Kidney epithelial cell (primary cell): Measurements from ENCODE around the gene YJU2. TPM values are rescaled to one million over a fixed set of nuclear protein-coding genes. Genes with fewer than 3 reads are reported as not detected.
"Not testable (repeated sequence)": the region's sequence is repeated elsewhere in the genome, so short reads cannot be mapped to it uniquely, and the experiment has no call there.

Experiments used
- DNase-seq: peaks from one replicate; pipeline ENCODE4 v3.0.0-alpha.2; 2010; ENCODE audit warnings: low read depth
- H3K27me3 ChIP-seq: 2 replicates; pipeline ENCODE4 v1.6.0; 2011; ENCODE audit warnings: low read length; ENCODE audit not compliant: control insufficient read depth, insufficient read depth
- H3K36me3 ChIP-seq: 2 replicates; pipeline ENCODE4 v1.5.1; 2011; ENCODE audit warnings: low read length; ENCODE audit not compliant: control insufficient read depth, insufficient read depth
- H3K4me3 ChIP-seq: 2 replicates; pipeline ENCODE4 v1.5.1; 2011; ENCODE audit warnings: low read depth, mild to moderate bottlenecking, control low read depth, low read length
- CTCF ChIP-seq: IDR thresholded peaks from 2 replicates; pipeline ENCODE4 v1.5.1; 2011; ENCODE audit warnings: mild to moderate bottlenecking, moderate library complexity, low read length, control low read depth, inconsistent platforms; ENCODE audit not compliant: insufficient read depth, poor library complexity, severe bottlenecking
- total RNA-seq: library from RNA; depleted of rRNA; stranded (reverse); fragments of >200 nt; gene quantifications from 2 replicates; pipeline ENCODE4 v1.2.3, GENCODE V29; 2015

YJU2 gene
- total RNA-seq, 1 donor from 2014 or later: 33.0 TPM

GRCh38 chr19:4213116-4213515 lies 33.8 kb upstream of the YJU2 start:
- H3K27me3 ChIP-seq: peaks cover 14% of the 10 kb centered on the region
- no peak for DNase-seq
- H3K36me3 ChIP-seq: no peaks in the 10 kb centered on the region
- H3K4me3 ChIP-seq: no peak overlapping the region
- no peak for TF ChIP-seq CTCF

- no peak for DNase-seq
- Histone ChIP-seq H3K4me3 (no peak overlapping the region), H3K36me3 (no peaks in the 10 kb centered on the region), H3K27me3 (peaks cover 14% of the 10 kb centered on the region)
- no peak for TF ChIP-seq CTCF
These were observed 31.1 kb upstream of the YJU2 start for GRCh38 chr19:4215807-4216206.

GRCh38 chr19:4216846-4217245 lies 30.0 kb upstream of the YJU2 start:
- H3K36me3 ChIP-seq: no peaks in the 10 kb centered on the region
- no peak overlapping the region for H3K4me3 ChIP-seq
- DNase-seq: no peak
- peaks cover 14% of the 10 kb centered on the region for H3K27me3 ChIP-seq
- TF ChIP-seq CTCF: no peak

- Histone ChIP-seq H3K36me3 (no peaks in the 10 kb centered on the region), H3K4me3 (no peak overlapping the region), H3K27me3 (peaks cover 10% of the 10 kb centered on the region)
- DNase-seq: no peak
- no peak for TF ChIP-seq CTCF
These were observed 29.2 kb upstream of the YJU2 start for GRCh38 chr19:4217429-4218264.

- H3K4me3 ChIP-seq, H3K27me3 ChIP-seq, DNase-seq, H3K36me3 ChIP-seq: not testable (repeated sequence)
These were observed 28.4 kb upstream of the YJU2 start for GRCh38 chr19:4218523-4218922.

- Histone ChIP-seq H3K27me3 (no peaks in the 10 kb centered on the region), H3K4me3 (no peak overlapping the region), H3K36me3 (no peaks in the 10 kb centered on the region)
- no peak for DNase-seq
- no peak for TF ChIP-seq CTCF
These were observed 26.7 kb upstream of the YJU2 start for GRCh38 chr19:4220188-4220587.
